SIG-M5 treated with dmso at 0.1 percent for 504 hours (cell line): Measurements from ENCODE around the gene SMIM33.
"Not testable (repeated sequence)": the region's sequence is repeated elsewhere in the genome, so short reads cannot be mapped to it uniquely, and the experiment has no call there.

Experiments used
- DNase-seq: peaks from one replicate; lab custom pipeline; 2025; ENCODE audit not compliant: unreplicated experiment; lab: John Stamatoyannopoulos, UW

SMIM33 gene

DNA sequence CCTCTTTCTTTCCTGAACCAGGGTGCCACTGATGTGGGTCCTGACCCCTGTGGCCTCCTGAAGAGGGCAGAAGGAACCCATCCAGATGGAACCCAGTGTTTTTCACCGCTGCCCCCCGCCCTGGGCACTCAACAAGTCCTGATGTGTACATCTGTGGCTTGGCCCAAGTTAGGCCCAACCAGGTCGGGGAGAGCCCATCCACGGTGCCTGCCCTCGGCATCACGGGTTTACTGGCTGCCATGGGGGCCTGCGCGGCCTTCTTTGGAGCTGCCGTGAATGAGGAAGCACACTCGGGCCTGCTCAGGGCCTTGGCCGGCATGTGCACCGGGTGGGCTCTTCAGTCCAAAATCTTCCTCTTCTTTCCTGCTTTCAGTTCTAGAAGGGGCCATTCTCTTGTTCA, 14.0 kb upstream of the SMIM33 start:
- DNase-seq, result no peak

DNA sequence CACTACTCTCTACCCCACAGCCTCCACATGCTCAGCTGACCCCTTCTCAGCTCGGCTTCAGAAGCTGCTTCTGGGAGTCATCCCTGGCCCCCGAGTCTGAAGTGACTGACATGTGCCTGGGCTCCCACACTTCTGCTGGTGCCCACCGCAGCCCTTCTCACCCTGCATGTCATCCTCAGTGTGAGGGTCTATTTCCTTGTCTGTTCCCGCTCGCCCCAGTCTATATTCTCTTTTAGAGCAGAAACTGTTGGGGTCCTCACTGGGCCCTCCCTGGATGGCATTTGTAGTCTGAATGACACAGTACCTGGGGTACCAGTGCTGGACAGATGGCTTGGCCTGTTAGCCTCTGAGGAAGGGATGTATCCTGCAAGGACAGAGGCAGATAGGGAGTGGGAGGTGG, 13.6 kb upstream of the SMIM33 start:
- DNase-seq, result no peak

DNA sequence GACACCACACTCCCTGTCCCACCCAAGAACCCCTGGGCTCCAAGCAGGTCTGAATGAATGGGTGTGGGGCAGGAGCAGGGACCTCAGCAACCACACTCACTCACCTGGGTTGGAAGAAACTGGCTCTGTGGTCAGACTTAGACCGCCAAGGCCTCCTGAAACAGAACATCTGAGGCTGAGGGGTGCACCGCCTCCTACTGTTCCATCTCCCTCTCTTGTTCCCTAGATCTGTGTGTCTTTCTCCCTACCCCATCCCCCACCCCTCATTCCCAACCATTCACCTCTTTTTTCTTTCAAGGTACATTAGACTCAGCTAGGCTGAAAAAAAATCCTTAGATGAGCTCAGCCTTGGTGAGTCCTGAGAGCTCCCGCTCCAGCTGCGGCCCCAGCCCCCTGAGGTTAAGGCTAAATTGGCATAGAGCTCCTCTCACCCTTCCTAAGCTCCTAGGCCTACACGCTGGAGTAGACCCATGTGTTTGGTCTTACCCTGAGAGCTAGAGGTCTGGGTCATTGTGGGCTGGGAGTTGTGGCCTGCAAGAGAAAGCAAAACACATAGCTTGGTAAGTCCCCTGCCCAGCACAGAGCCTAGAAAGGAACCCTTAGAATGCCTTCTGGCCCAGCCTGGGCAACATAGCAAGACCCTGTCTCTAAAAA, 13.0 kb upstream of the SMIM33 start:
- no peak for DNase-seq

DNA sequence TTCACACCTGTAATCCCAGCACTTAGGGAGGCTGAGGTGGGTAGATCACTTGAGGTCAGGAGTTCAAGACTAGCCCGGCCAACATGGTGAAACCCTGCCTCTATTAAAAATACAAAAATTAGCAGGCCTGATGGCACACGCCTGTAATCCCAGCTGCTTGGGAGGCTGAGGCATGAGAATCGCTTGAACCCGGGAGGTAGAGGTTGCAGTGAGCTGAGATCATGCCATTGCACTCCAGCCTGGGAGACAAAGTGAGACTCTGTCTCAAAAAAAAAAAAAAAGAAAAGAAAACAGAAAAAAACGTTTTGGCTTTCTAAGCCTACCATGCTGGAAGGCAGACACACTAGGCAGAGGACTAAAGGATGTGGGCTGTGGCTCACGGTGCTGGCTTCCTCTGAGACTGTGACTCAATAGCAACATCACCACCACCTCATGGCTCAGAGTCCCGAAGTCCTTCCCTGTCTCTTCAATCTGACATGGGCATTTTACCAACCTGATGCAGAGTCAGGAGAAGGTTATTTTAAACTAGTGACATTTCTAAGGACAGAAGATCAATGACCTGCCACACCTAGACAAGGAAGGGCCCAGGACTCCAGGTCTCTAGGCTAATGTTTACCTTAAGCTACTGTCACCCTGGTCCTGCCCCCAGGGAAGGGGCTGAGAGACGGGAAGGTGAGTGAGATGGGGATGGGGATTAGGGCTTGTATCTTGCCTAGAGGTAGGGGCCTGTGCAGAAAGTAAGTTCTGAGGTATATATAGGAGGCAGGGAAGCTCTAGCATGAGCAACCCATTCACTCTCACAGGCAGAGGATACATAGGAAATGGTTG, 12.0 kb upstream of the SMIM33 start:
- peak; percentile 44 for DNase-seq

DNA sequence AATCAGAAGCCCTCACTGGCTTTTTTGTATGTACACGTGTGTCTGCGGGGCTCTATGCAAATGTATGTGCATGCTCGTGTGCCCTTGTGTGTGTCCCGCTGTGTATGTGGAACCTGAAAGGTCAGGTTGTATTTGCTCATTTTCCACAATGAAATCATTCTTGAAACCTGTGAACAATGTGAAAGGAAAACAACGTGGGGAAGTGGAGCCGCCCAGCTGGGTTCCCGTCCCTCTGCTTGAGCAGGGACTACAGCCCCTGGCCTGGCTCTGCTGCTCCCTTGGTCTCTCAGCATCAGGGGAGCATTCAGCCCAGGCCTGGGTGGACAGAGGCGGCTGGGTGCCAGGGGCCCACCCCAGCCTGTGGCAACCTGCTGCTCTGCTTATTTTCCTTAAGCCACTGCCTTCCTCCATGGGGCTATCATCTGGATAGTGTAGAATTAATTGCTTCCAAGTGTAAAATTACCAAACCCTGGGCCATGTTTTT, 11.3 kb upstream of the SMIM33 start:
- DNase-seq, result no peak

DNA sequence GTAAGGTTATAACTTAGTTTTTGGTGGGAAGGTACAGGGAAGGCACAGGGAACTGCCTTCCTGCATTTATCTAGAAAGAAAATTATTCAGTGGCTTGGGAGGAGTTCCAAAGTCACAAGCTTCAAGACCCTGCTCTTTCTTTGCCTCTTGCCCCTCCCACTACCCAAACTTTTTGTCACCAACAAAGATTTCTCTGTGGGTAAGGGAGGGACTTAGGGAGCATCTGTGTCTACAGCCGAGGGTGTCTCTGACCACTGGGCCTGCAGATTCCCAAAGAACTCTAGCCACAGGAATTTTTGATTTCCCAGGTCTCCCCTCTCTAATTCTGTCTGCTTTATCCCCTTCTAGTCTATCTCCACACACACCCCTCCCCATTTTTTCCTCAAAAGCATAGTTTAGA, 10.3 kb upstream of the SMIM33 start:
- no peak for DNase-seq

DNA sequence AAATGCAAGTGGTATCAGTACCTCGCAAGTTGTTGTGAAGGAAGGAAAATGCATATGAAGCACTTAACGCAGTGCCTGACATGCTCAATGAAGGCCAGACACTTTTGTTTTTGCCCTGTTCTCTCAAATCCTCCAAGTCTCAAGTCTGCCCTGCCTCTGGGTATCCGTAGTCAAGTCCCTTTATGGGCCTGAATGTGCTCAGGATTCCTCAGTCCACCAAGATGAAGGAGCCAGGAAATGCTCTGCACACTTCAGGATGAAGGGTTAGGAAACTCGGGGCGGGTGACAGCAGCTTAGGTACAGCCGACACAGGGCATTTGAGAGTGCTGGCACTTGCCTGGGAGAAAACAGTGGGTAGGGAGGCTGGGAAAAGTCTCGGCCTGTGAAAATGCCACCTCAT, 9.6 kb upstream of the SMIM33 start:
- DNase-seq, result no peak

DNA sequence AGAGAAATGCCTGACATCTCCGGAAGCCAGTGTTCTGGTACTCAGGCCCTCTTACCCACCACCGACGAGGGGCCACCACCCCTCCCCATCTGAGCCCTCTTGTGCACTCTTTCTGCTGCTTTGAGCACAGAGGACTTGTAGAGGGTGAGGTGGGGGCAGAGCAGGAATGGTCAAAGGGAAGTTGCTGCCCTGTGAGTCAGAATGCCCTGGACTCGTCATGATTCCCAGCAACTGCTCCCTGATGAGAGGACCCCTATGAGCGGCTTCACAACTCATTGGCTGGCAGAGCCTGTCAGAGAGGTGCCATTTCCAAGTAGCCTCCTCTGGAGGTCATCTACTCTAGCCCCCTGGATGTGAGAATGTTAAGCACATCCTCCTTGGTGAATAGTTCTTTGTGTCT, 9.1 kb upstream of the SMIM33 start:
- no peak for DNase-seq

DNA sequence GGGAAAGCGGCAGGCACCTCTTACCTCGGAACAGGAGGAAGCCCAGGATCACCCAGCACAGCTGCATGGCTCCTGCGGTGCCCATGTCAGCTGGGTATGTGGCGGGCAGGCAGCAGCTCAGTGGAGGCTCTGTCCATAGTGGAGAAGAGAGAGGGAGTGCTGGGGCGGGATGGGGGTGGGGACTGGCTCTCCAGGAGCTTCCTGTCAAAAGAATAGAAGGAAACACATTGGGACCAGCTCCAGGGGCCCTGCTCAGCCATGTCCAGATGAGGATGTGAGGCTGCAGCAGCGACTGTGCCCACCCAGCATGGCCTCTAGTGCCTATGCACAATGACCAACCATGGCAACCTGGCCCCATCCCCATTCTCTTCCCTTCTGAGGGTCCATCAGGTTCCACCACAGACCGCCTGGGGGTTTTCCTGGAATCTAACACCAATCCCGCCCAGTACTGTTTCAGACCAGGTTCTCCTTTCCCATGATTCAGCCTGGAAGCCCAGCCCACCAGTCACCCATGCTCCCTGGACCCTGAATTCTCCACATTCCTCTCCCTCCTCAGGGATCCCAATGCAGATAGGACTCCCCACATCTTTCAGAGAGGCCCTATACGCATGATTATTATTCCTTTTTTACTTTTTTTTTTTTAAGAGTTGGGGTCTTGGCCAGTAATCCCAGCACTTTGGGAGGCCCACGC, 8.1 kb upstream of the SMIM33 start, which contains the start of gene ECSCR:
ECSCR (minus strand) TSS at position 158 of the 691 bp plus-strand sequence; CDS start at position 85, 73 bp downstream.
- DNase-seq, result no peak

DNA sequence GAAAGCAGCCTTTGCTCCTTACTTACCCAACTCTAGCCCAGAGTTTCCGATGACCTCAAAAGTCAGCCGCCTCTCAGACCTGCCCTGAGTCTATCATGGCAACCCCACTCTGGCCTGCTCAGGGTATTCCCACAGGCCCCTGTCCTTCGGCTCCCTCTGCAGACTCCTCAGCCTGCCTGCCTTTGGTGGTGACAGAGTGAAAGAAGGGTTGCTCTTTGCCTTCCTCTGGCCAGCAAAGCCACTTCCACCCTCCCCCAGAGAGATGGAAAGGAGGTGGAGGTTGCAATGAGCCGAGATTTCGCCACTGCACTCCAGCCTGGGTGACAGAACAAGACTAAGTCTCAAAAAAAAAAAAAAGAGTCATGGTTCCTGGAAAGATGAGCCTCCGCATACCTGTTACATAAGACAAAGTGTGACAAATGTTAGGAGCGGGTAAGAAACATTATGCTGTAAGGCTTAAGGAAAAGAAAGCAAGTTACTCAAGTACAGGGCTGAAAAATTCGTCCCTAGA, 2.3 kb upstream of the SMIM33 start:
- peak; percentile 65 for DNase-seq

DNA sequence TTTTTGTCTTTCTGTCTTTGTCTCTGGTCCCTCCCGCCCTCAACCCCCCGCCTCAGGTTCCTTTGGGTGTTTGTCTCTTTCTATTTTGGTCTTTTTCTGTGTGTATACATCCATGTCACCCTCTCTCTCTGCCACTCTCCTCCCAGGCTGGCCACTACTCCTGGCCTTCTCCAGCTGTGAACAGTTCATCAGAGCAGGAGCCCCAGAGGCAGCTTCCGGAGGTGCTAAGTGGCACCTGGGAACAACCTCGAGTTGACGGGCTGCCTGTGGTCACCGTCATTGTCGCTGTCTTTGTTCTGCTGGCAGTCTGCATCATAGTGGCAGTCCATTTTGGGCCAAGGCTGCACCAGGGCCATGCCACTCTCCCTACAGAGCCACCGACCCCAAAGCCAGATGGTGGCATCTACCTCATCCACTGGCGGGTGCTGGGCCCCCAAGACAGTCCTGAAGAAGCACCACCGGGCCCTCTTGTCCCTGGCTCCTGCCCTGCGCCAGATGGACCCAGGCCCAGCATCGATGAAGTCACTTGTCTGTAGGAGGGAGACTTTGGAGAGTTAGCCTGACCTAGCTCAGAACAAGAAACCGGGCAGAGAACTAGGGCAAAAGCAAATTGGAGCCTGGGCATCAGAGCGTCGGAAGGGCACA, 1.7 kb downstream of the SMIM33 start:
- no peak for DNase-seq

DNA sequence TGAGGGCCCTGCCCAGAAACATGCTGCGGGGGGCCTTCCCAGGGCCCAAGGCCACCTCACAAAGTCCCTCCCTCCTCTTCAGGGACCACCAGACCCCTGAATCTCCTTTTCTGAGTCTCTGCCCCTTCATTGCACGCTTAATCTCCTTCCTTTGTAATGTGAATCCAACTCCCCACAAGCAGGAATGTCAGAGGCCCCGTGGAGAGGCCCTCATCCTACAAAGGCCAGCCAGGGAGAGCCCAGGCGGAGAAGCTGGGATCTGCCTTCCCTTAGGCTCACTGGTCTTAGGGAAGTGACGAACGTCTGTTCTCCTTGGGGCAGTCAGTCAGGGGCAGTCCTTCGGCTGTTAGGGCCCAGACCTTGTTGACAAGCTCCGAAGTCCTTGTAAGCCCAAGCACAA, 2.3 kb downstream of the SMIM33 start:
- DNase-seq, result no peak

DNA sequence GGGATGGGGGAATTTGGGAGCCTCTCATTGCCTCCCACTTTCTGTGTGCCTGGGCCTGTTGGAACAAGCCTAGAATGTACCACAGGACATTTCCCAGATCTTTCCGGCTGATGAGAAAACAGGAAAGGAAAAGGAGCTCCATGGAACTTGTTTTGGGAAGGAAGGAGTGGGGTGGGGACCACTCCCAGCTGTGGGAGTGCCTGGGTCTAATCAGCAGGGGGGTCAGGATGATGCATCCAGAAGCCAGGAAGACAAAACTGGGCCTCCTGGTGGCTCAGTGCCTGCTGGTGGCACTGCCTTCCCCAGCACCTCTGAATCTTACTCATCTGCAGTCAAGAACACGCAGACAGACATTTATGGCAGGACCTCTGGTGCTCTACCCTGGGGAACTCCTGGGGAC, 2.8 kb downstream of the SMIM33 start:
- DNase-seq, result no peak

DNA sequence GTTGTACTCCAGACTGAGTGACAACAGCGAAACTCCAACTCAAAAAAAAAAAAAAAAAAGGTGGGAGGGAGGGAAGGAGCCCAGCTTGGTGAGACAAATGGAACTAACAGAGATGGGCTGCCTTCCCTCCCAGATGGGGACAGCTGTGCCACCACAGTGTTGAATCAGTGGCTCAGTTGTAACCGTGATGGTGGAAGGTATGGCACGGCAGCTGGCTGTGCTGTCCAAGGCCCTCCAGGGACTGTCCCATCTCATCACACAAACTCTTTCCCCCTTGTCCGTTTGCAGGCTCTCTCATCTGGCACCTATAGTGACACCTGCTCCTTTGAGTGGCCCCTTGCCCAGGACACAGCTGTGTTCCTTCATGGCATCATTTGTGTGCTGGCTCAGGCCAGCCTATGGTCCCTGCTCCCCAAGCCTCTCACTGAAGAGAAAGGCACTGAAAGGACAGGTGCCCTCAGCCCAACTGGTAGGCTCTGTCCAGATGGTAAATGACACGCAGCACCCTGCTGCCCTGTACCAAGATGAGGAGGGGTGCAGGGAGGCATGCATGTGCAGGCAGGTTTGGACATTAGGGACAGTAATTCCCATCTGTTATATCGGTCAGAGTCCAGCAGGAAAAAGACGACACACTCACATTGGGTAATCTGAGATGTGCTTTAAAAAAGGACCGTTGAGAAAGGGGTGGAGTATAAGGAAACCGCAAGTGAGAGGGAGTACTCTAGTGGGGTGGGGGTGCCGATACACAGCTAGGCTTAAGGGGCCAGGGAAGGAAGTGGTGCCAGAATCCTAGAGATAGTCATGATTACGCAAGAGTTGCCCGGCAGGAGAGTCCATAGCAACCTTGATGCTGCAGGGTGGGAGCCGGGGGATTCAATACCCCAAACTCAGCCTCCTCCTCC, 4.3 kb downstream of the SMIM33 start:
- peak; percentile 99 for DNase-seq

DNA sequence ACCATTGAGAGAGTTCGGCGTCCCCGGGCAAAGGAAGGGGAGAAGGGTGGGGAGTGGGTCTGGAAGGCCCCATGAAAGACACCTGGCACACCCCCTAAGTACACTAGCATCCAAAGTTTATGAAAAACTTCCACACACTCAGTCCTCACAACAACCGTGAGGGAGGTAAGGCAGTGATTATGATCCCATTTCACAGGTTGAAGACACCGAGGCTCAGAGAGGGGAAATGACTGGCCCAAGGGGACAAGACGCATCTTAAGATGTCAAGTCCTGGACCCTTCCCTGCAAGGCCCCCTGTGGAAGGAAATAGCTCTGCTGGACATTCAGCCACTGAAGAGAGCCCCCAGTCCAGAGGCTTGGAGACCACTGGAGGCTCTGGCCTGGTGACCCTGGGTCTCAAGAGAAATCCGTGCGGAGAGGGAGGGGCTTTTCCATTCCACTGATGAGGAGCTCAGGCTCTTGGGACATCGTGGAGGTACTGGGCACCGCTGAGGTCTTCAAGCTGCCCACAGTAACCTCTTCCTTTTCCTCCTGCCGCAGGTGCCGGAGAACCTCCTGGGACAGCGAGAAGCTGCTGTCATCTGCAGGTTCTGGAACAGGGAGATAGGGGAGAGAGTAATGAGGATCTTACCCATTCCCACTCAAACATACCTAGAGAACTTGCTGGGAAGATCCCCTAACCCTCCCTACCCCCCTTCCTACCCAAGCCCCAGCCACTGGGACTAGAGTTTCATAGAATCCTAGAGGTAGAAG, 5.2 kb downstream of the SMIM33 start:
- no peak for DNase-seq

DNA sequence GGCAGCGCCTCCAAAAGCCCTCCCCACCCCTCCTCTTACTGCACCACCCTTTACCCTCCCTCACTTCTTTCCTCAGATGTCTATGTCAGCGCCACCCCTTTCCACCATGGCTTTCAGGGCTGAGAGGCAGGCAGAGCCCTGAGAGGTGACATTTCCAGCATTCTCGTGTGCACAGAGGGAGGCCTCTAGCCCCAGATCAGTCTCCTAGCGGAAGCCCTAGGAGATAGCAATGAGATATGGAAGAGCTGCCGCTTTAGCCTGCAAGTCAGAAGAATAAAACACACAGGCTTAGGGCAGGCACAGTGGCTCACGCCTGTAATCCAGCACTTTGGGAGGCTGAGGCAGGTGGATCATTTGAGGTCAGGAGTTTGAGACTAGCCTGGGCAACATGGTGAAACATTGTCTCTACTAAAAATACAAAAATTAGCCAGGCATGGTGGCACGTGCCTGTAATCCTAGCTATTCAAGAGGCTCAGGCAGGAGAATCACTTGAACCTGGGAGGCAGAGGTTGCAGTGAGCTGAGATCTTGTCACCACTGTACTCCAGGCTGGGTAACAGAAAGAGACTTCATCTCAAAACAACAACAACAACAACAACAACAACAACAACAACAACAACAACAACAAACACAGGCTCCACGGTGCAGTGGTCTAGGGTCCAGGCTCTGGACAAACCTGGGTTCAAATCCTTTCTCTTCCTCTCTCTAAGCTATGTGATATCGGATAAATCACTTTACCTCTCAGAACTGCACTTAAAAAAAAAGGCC, 8.0 kb downstream of the SMIM33 start:
- not testable (repeated sequence) for DNase-seq

DNA sequence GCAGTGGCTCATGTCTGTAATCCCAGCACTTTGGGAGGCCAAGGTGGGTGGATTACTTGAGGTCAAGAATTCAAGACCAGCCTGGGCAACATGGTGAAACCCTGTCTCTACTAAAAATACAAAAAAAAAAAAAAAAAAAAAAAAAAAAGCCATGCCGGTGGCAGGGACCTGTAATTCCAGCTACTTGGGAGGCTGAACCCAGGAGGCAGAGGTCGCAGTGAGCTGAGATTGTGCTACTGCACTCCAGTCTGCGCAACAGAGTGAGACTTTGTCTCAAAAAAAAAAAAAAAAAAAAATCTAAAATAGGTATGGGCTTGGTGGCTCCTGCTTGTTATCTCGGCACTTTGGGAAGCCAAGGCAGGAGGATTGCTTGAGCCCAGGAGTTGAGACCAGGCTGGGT, 8.9 kb downstream of the SMIM33 start:
- DNase-seq, result not testable (repeated sequence)

DNA sequence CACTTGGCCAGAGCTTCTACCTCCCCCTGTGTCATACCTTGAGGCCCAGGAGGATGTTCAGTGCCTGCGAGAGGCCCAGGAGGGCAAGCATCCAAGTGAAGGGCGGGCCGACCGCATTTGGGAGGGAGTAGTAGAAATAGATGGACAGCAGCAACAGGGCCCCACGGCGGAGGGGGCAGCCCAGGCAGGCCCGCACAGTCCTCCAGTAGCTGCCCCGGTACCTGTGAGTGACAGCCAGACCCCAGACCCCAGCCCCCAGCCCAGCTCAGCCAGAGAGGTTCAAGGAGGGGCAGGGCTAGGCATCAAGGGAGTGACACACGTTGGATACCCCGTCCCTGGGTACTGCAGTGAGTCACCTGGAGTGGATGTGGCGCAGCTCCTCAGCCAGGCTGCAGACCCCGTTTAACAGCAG, 10.3 kb downstream of the SMIM33 start:
- no peak for DNase-seq
